Colonic mucosa (tissue), 4 donors: ENCODE measurements around the gene KMO. TPM values are rescaled to one million over a fixed set of nuclear protein-coding genes. Genes with fewer than 3 reads are reported as not detected.

Source experiments
- DNase-seq: peaks from one replicate; pipeline ENCODE4 v3.0.0-alpha.2; 2020
- H3K27ac ChIP-seq: fragments of 200-600 bp; one replicate; pipeline ENCODE4 v1.8.0; 2021
- H3K27me3 ChIP-seq: fragments of 200-600 bp; one replicate; pipeline ENCODE4 v1.8.0; 2021
- H3K36me3 ChIP-seq: fragments of 200-600 bp; one replicate; pipeline ENCODE4 v1.8.0; 2021
- H3K4me1 ChIP-seq: fragments of 200-600 bp; one replicate; pipeline ENCODE4 v1.8.0; 2021; ENCODE audit warnings: mild to moderate bottlenecking
- H3K4me3 ChIP-seq: fragments of 200-600 bp; one replicate; pipeline ENCODE4 v1.8.0; 2021
- H3K9ac ChIP-seq, 2 donors: one replicate each; pipeline ENCODE4 v1.7.0; 2013; ENCODE audit warnings: control low read depth in 2 of 2, low read depth in 2 of 2, low read length in 2 of 2
- H3K9me3 ChIP-seq: fragments of 200-600 bp; one replicate; pipeline ENCODE4 v1.8.0; 2021
- intact Hi-C: fragments of 100-400 bp; cut with DNase I; formaldehyde crosslinking; loops from one replicate; pipeline ENCODE4 v1.14.1; 2022
- total RNA-seq, 2 donors: library from RNA; stranded (reverse); fragmentation: NEBNext Ultra II Directional in 1 of 2; extraction: Animal tissue kit (Norgen Biotek cat#: 25700) in 1 of 2; gene quantifications; one replicate each; pipeline ENCODE4 v1.2.1, GENCODE V29; 2021
- TF ChIP-seq, protein P1 (sequence below): fragments of 200-600 bp; IDR thresholded peaks from one replicate; pipeline ENCODE4 v1.8.0; 2022; ENCODE audit warnings: antibody characterized with exemption, mild to moderate bottlenecking
- donor health status: healthy.
- donor health status: DM: no; HTN: no; CAD: no.
- donor health status: DM: no; HTN: no; CAD: no.

KMO gene
- total RNA-seq, 2 donors from 2014 or later: 0.80 TPM; not detected in 1

DNA sequence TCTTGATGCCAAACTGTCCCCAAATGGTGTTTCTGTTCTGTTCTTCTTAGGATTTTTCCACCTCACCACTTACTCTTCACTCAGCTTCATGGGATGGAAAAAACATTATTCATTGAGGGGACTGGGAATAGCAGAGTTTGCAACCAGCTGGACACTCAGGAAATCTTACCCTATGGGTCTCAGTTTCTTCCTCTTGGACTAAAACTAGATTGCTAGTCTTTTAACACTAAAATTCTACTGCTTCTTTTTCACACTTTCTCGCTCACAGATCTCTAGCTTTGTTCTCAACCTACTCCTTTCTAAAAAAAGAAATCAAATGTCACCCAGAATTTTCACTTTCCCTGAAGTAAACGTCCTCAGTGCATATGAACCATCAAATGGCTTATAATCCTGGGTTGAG is 4.8 kb downstream of the KMO start:
- intact Hi-C loops: no loop called here

DNA sequence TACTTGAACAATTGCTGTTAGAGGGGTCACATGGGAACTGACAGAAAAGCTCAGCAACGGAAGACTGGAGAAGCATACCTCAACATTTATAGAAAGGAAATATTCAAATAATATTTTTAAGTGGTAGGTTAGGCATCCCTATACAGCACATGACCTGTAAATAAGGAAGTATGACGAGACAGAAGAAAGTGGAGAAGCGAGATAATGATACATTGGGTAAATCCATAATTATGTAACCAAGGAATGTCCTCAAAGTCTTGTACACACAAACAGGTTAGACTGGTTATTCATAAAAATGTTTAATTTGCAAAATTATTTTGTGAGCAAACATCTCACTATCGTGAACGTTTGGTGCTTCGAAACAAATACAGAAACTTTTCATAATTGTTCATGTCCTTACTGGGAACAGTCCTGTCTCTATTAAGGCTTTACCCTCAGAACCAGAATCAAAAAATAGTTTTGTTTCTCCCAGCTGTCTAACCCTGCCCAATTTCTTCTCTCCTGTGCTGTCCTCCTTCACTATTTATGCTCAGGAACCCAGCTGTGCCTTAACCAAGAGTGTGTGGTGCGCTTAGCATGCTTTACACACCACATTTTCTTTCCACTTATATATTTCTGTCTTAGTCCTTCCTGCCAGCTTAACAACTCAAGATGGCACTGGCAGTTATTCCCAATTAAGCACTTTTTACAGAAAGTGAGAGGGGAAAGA is 10.2 kb downstream of the KMO start:
- no peaks in the 10 kb centered on the region for H3K36me3 ChIP-seq
- H3K9ac ChIP-seq: no peak overlapping the region
- H3K9me3 ChIP-seq: no peaks in the 10 kb centered on the region
- TF ChIP-seq, protein P1, sequence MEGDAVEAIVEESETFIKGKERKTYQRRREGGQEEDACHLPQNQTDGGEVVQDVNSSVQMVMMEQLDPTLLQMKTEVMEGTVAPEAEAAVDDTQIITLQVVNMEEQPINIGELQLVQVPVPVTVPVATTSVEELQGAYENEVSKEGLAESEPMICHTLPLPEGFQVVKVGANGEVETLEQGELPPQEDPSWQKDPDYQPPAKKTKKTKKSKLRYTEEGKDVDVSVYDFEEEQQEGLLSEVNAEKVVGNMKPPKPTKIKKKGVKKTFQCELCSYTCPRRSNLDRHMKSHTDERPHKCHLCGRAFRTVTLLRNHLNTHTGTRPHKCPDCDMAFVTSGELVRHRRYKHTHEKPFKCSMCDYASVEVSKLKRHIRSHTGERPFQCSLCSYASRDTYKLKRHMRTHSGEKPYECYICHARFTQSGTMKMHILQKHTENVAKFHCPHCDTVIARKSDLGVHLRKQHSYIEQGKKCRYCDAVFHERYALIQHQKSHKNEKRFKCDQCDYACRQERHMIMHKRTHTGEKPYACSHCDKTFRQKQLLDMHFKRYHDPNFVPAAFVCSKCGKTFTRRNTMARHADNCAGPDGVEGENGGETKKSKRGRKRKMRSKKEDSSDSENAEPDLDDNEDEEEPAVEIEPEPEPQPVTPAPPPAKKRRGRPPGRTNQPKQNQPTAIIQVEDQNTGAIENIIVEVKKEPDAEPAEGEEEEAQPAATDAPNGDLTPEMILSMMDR: no peak
- H3K27me3 ChIP-seq: no peaks in the 10 kb centered on the region
- no peaks in the 10 kb centered on the region for H3K4me1 ChIP-seq
- H3K4me3 ChIP-seq: no peak overlapping the region
- intact Hi-C loops: no loop called here
- no peak for DNase-seq
- H3K27ac ChIP-seq: no peak overlapping the region

More for the DNA sequence above, 4.8 kb downstream of the KMO start:
- no peaks in the 10 kb centered on the region for H3K4me1 ChIP-seq
- no peaks in the 10 kb centered on the region for H3K9me3 ChIP-seq
- no peak overlapping the region for H3K4me3 ChIP-seq
- no peaks in the 10 kb centered on the region for H3K36me3 ChIP-seq
- H3K27ac ChIP-seq: no peak overlapping the region
- H3K9ac ChIP-seq: no peak overlapping the region
- TF ChIP-seq, protein P1: no peak
- no peaks in the 10 kb centered on the region for H3K27me3 ChIP-seq
- no peak for DNase-seq

DNA sequence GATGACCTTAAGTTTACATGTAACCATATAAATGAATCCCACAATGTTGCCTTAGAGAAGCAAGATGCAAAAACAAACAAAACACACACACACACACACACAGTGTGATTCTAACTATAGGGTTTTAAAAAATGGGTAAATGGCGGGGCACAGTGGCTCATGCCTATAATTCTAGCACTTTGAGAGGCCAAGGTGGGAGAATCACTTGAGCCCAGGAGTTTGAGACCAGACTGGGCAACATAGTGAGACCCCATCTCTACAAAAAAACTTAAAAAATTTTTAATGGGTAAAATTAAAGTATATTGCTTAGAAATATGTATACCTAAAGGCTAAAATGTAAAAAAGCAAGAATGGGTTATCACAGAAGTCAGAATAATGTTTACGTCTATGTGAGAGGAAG is 15.8 kb downstream of the KMO start:
- no peak overlapping the region for H3K9ac ChIP-seq
- intact Hi-C loops: no loop called here
- DNase-seq: no peak
- no peak overlapping the region for H3K4me3 ChIP-seq
- H3K27ac ChIP-seq: no peak overlapping the region
- no peaks in the 10 kb centered on the region for H3K9me3 ChIP-seq
- no peaks in the 10 kb centered on the region for H3K27me3 ChIP-seq
- TF ChIP-seq, protein P1: no peak
- H3K4me1 ChIP-seq: no peaks in the 10 kb centered on the region
- no peaks in the 10 kb centered on the region for H3K36me3 ChIP-seq

DNA sequence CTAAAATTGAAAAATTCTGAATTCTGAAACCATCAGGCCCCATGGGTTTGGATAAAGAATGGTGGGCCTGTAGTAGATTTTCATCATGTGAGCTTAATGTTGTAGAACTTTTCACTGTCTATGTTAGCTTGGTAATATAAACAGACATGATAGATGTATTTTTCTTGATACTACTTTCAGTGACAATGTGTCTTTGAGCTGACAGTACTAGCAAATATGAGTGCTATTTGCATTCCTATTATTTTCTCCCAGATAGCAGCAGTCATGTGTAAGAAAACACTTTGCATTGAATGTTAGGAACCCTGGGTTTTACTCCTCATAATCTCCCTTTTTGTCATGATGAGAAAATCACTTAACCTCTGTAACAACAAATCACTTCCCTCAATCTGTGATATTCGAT is 18.1 kb downstream of the KMO start:
- H3K4me1 ChIP-seq: no peaks in the 10 kb centered on the region
- DNase-seq: no peak
- no peaks in the 10 kb centered on the region for H3K36me3 ChIP-seq
- no peak overlapping the region for H3K27ac ChIP-seq
- H3K27me3 ChIP-seq: no peaks in the 10 kb centered on the region
- H3K9me3 ChIP-seq: no peaks in the 10 kb centered on the region
- intact Hi-C loops: no loop called here
- TF ChIP-seq, protein P1: no peak
- H3K9ac ChIP-seq: no peak overlapping the region
- no peak overlapping the region for H3K4me3 ChIP-seq

DNA sequence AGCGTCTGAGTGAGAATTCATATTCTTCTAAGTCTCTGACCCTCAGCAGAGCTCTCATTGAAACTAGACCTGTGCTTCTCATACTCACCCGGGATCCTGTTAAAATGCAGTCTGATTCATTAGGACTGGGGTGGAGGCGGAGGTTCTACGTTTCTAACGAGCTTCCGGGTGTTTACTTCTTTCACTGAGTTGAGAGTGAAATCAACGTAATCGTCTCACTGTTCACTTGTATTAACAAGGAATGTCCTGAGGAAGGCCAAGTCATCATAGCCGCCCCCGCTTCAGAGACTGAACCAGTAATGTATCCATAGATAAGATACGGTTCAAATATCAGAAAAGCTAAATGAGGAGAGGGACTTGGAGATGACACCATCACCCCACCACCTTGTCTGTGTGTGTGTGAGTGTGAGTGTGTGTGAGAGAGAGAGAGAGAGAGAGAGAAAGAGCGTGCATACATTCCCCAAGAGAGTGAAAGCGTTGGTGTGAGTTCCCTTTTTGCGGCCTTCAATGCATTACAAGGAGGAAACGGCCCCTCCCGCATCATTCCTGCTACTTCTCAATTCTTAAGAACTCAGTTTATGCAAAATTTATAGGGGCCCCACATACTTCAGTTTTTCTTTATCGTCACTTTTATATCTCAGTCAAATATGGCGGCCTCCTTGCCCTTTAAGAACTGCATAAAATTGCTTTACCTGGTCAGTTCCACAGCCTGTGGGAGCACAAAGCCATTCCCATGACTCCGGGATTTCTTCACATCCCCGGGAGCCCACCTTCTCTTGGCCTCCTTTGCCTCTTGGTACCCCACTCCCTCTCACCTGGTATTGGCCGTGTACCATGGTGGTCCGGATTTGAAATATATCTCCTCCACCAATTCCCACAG is 19.8 kb downstream of the KMO start:
- no peaks in the 10 kb centered on the region for H3K9me3 ChIP-seq
- H3K9ac ChIP-seq: peak overlapping the region in 1 of 2 donors; percentile 30
- peak overlapping the region; percentile 19 for H3K27ac ChIP-seq
- intact Hi-C loops: no loop called here
- no peak overlapping the region for H3K4me3 ChIP-seq
- DNase-seq: no peak
- H3K36me3 ChIP-seq: no peaks in the 10 kb centered on the region
- no peaks in the 10 kb centered on the region for H3K4me1 ChIP-seq
- H3K27me3 ChIP-seq: no peaks in the 10 kb centered on the region
- TF ChIP-seq, protein P1: no peak
